ENCODE measurements around the gene PCDHGA1. TPM values are rescaled to one million over a fixed set of nuclear protein-coding genes. Genes with fewer than 3 reads are reported as not detected.
"Not testable (repeated sequence)": the region's sequence is repeated elsewhere in the genome, so short reads cannot be mapped to it uniquely, and the experiment has no call there.

PCDHGA1 gene
- polyA plus RNA-seq, 4 donors = 0.47 to 1.1 (median 0.84) TPM

DNA sequence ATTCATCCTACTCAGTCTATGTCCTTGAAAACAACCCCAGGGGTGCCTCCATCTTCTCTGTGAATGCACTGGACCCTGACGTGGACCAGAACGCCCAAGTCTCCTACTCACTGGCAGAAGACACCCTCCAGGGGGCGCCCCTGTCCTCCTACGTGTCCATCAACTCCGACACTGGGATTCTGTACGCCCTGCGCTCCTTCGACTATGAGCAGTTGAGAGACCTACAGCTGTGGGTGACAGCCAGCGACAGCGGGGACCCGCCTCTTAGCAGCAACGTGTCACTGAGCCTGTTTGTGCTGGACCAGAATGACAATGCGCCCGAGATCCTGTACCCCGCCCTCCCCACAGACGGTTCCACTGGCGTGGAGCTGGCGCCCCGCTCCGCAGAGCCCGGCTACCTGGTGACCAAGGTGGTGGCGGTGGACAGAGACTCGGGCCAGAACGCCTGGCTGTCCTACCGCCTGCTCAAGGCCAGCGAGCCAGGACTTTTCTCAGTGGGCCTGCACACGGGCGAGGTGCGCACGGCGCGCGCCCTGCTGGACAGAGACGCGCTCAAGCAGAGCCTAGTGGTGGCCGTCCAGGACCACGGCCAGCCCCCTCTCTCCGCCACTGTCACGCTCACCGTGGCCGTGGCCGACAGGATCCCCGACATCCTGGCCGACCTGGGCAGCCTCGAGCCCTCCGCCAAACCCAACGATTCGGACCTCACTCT lies 45.3 kb downstream of the PCDHGA1 start:
- DNase-seq (ENCODE audit: low read depth in 4 of 4, low spot score in 3 of 4) = not testable (repeated sequence)

DNA sequence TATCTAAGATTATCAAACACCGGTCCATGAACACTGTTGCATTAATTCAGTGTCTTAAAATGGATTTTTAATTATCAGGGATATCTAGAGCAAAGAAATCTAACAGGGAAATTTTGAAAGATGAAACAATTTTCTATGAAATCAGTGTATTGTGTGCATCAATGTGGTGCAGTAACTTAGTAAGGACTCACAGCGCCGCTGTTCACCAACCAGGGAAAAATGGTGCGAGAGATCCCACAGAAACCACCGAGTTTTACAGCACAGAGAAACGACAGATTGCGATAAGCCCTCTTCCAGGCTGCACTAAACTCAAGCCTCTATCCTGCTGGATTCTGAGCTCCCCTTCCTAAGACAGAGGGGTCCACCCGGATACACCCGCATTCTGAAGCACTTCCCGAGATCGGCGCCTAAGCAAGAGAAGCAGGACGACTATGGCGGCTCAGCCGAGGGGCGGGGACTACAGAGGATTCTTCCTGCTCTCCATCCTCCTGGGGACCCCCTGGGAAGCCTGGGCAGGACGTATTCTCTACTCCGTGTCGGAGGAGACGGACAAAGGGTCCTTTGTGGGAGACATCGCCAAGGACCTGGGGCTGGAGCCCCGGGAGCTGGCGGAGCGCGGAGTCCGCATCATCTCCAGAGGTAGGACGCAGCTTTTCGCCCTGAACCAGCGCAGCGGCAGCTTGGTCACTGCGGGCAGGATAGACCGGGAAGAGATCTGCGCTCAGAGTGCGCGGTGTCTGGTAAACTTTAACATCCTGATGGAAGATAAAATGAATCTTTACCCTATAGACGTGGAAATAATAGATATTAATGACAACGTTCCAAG lies 52.4 kb downstream of the PCDHGA1 start, which contains the start of gene PCDHGA7:
TSS of gene PCDHGA7 (plus strand) at position 274 of the 826 bp plus-strand sequence. CDS start at position 432, 158 bp downstream.
- DNase-seq (ENCODE audit: low read depth in 4 of 4, low spot score in 3 of 4) = no peak

DNA sequence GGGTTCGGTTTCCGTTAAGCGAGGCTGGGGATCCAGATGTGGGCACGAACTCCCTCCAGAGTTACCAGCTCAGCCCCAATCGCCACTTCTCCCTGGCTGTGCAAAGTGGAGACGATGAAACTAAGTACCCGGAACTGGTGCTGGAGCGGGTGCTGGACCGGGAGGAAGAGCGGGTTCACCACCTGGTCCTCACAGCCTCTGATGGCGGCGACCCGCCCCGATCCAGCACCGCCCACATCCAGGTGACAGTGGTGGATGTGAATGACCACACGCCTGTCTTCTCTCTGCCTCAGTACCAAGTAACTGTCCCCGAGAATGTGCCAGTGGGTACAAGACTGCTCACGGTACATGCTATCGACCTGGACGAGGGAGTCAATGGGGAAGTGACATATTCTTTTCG lies 53.0 kb downstream of the PCDHGA1 start:
- DNase-seq (ENCODE audit: low read depth in 4 of 4, low spot score in 3 of 4) = no peak

DNA sequence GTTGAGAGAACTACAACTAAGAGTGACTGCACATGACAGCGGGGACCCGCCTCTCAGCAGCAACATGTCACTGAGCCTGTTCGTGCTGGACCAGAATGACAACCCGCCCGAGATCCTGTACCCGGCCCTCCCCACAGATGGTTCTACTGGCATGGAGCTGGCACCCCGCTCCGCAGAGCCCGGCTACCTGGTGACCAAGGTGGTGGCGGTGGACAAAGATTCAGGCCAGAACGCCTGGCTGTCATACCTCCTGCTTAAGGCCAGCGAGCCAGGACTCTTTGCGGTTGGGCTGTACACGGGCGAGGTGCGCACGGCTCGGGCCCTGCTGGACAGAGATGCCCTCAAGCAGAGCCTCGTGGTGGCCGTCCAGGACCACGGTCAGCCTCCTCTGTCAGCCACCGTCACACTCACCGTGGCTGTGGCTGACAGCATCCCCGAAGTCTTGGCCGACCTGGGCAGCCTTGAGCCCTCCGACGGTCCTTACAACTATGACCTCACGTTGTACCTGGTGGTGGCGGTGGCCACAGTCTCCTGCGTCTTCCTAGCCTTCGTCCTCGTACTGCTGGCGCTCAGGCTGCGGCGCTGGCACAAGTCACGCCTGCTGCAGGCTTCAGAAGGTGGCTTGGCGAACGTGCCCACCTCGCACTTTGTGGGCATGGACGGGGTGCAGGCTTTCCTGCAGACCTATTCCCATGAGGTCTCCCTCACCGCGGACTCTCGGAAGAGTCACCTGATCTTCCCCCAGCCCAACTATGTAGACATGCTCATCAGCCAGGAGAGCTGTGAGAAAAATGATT lies 54.4 kb downstream of the PCDHGA1 start:
- no peak for DNase-seq (ENCODE audit: low read depth in 4 of 4, low spot score in 3 of 4)

DNA sequence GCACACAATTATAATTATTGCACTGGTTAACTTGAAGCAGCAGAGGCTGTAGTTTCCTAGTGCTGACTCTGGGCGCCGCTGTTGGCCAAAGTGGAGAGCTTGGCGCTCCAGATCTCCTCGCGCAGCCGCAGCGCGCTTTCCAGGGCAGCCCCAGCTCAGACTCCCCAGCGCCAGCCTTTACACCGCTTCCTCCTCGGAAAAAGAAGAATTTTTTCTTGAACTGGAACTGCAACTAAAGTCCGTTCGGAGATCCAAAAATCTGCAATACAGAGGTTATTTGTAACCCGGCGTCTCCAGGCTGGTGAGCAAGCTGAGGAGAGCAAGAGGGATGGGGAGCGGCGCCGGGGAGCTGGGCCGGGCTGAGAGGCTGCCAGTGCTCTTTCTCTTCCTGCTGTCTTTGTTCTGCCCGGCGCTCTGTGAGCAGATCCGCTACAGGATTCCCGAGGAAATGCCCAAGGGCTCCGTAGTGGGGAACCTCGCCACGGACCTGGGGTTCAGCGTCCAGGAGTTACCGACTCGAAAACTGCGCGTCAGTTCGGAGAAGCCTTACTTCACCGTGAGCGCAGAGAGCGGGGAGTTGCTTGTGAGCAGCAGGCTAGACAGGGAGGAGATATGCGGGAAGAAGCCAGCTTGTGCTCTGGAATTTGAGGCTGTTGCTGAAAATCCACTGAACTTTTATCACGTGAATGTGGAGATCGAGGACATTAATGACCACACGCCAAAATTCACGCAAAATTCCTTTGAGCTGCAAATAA lies 57.4 kb downstream of the PCDHGA1 start, which contains the start of gene PCDHGB4:
TSS of gene PCDHGB4 (plus strand) at position 142 of the 755 bp plus-strand sequence. CDS start at position 329, 187 bp downstream.
- not testable (repeated sequence) for DNase-seq (ENCODE audit: low read depth in 4 of 4, low spot score in 3 of 4)

DNA sequence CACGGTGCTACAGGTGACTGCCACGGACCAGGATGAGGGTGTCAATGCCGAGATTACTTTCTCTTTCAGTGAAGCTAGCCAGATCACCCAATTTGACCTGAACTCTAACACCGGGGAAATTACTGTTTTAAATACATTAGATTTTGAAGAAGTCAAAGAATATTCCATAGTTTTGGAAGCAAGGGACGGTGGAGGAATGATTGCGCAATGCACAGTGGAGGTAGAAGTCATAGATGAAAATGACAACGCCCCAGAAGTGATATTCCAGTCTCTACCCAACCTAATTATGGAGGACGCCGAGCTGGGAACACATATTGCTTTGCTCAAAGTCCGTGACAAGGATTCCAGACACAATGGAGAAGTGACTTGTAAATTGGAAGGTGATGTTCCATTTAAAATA lies 58.3 kb downstream of the PCDHGA1 start:
- no peak for DNase-seq (ENCODE audit: low read depth in 4 of 4, low spot score in 3 of 4)

DNA sequence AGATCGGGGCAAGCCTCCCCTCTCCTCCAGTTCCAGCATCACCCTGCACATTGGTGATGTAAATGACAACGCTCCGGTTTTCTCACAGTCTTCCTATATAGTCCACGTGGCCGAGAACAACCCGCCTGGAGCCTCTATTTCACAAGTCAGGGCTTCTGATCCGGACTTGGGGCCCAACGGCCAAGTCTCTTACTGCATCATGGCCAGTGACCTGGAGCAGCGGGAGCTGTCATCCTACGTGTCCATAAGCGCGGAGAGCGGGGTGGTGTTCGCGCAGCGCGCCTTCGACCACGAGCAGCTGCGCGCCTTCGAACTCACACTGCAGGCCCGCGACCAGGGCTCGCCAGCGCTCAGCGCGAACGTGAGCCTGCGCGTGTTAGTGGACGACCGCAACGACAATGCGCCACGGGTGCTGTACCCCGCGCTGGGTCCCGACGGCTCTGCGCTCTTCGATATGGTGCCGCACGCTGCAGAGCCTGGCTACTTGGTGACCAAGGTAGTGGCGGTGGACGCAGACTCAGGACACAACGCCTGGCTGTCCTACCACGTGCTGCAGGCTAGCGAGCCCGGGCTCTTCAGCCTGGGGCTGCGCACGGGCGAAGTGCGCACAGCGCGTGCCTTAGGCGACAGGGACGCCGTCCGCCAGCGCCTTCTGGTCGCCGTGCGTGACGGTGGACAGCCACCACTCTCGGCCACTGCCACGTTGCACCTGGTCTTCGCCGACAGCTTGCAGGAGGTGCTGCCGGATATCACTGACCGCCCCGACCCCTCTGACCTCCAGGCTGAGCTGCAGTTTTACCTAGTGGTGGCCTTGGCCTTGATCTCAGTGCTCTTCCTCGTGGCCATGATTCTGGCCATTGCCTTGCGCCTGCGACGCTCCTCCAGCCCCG lies 59.1 kb downstream of the PCDHGA1 start:
- no peak for DNase-seq (ENCODE audit: low read depth in 4 of 4, low spot score in 3 of 4)

DNA sequence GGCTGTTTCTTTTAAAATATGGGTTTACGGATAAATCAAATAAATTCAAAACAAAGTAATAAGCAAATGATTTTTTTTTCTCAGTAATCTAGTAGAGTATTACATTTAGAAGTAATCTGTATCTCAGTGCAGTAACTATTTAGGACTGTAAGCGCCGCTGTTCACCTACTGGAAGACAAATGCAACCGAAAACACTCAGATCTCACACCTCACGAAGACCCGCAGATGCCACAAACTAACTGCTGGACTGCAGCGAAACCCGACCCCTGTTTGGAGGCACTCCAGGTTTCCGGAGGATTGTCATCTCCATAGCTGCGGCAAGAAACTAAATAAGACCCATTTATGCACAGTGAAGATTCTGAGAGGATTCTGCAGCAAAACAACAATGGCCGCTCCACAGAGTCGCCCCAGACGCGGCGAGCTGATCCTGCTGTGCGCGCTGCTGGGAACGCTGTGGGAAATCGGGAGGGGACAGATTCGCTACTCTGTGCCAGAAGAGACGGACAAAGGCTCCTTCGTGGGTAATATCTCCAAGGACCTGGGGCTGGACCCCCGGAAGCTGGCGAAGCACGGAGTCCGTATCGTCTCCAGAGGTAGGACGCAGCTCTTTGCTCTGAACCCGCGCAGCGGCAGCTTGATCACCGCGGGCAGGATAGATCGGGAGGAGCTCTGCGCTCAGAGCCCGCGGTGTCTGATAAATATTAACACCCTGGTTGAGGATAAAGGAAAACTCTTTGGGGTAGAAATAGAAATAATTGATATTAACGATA lies 62.3 kb downstream of the PCDHGA1 start, which contains the start of gene PCDHGA8:
TSS of gene PCDHGA8 (plus strand) at position 205 of the 770 bp plus-strand sequence. CDS start at position 386, 181 bp downstream.
- no peak for DNase-seq (ENCODE audit: low read depth in 4 of 4, low spot score in 3 of 4)

DNA sequence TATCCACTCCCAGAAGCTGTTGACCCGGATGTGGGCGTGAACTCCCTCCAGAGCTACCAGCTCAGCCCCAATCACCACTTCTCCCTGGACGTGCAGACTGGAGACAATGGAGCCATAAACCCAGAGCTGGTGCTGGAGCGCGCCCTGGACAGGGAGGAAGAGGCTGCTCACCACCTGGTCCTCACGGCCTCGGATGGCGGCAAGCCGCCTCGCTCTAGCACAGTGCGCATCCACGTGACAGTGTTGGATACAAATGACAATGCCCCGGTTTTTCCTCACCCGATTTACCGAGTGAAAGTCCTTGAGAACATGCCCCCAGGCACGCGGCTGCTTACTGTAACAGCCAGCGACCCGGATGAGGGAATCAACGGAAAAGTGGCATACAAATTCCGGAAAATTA lies 63.0 kb downstream of the PCDHGA1 start:
- no peak for DNase-seq (ENCODE audit: low read depth in 4 of 4, low spot score in 3 of 4)

DNA sequence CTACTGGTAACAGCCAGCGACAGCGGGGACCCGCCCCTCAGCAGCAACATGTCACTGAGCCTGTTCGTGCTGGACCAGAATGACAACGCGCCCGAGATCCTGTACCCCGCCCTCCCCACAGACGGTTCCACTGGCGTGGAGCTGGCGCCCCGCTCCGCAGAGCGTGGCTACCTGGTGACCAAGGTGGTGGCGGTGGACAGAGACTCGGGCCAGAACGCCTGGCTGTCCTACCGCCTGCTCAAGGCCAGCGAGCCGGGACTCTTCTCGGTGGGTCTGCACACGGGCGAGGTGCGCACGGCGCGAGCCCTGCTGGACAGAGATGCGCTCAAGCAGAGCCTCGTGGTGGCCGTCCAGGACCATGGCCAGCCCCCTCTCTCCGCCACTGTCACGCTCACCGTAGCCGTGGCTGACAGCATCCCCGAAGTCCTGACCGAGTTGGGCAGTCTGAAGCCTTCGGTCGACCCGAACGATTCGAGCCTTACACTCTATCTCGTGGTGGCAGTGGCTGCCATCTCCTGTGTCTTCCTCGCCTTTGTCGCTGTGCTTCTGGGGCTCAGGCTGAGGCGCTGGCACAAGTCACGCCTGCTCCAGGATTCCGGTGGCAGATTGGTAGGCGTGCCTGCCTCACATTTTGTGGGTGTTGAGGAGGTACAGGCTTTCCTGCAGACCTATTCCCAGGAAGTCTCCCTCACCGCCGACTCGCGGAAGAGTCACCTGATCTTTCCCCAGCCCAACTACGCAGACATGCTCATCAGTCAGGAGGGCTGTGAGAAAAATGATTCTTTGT lies 64.3 kb downstream of the PCDHGA1 start:
- not testable (repeated sequence) for DNase-seq (ENCODE audit: low read depth in 4 of 4, low spot score in 3 of 4)

DNA sequence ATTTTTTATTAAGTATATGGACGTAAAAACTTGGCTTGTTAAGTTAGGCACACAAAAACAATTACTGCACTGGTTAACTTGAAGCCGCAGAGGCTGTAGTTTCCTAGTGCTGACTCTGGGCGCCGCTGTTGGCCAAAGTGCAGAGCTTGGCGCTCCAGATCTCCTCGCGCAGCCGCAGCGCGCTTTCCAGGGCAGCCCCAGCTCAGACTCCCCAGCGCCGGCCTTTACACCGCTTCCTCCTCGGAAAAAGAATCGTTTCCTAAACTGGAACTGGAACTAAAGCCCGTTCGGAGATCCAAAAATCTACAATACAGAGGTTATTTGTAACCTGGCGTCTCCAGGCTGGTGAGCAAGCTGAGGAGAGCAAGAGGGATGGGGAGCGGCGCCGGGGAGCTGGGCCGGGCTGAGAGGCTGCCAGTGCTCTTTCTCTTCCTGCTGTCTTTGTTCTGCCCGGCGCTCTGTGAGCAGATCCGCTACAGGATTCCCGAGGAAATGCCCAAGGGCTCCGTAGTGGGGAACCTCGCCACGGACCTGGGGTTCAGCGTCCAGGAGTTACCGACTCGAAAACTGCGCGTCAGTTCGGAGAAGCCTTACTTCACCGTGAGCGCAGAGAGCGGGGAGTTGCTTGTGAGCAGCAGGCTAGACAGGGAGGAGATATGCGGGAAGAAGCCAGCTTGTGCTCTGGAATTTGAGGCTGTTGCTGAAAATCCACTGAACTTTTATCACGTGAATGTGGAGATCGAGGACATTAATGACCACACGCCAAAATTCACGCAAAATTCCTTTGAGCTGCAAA lies 67.6 kb downstream of the PCDHGA1 start, which contains the start of gene PCDHGB5:
TSS of gene PCDHGB5 (plus strand) at position 192 of the 796 bp plus-strand sequence. CDS start at position 373, 181 bp downstream.
- not testable (repeated sequence) for DNase-seq (ENCODE audit: low read depth in 4 of 4, low spot score in 3 of 4)

DNA sequence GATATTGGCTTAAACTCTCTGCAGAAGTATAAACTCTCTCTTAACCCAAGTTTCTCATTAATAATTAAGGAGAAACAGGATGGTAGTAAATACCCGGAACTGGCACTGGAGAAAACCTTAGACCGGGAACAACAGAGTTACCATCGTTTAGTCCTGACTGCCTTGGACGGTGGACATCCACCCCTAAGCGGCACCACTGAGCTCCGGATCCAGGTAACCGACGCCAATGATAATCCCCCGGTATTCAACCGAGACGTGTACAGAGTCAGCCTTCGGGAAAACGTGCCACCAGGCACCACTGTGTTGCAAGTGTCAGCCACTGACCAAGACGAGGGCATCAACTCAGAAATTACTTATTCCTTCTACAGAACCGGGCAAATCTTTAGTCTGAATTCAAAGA lies 68.3 kb downstream of the PCDHGA1 start:
- DNase-seq (ENCODE audit: low read depth in 4 of 4, low spot score in 3 of 4) = no peak

DNA sequence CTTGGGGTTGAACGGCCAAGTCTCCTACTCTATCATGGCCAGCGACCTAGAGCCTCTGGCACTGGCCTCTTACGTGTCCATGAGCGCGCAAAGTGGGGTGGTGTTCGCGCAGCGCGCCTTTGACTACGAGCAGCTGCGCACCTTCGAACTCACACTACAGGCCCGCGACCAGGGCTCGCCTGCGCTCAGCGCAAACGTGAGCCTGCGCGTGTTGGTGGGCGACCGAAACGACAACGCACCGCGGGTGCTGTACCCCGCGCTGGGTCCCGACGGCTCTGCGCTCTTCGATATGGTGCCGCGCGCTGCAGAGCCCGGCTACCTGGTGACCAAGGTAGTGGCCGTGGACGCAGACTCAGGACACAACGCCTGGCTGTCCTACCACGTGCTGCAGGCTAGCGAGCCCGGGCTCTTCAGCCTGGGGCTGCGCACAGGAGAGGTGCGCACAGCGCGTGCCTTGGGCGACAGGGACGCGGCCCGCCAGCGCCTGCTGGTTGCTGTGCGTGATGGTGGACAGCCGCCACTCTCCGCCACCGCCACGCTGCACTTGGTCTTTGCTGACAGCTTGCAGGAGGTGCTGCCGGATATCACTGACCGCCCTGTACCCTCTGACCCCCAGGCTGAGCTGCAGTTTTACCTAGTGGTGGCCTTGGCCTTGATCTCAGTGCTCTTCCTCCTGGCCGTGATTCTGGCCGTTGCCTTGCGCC lies 69.4 kb downstream of the PCDHGA1 start:
- no peak for DNase-seq (ENCODE audit: low read depth in 4 of 4, low spot score in 3 of 4)

DNA sequence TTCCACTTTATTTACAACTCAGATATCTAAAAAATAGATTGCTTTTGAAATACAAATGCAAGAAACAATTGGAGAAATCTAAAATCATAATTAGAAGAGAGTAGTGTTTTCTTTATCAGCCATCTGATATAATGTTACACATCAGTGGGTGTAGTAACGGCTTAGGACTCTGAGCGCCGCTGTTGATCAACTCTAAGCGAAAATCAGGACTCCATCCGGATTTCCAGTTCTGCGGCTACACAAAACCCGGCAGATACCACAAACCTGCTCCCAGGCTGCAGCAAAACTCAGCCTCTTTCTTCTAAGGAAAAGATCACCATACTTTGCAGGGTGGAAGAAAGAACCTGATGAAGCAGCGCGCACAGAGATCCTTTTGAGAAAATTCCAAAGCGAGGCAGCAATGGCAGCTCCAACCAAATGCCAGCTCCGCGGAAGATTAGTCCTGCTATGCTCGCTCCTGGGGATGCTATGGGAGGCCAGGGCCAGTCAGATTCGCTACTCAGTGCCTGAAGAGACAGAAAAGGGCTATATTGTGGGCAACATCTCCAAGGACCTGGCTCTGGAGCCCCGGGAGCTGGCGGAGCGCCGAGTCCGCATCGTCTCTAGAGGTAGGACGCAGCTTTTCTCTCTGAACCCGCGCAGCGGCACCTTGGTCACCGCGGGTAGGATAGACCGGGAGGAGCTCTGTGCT lies 72.4 kb downstream of the PCDHGA1 start, which contains the start of gene PCDHGA9:
TSS of gene PCDHGA9 (plus strand) at position 226 of the 691 bp plus-strand sequence. CDS start at position 401, 175 bp downstream.
- DNase-seq (ENCODE audit: low read depth in 4 of 4, low spot score in 3 of 4) = no peak

DNA sequence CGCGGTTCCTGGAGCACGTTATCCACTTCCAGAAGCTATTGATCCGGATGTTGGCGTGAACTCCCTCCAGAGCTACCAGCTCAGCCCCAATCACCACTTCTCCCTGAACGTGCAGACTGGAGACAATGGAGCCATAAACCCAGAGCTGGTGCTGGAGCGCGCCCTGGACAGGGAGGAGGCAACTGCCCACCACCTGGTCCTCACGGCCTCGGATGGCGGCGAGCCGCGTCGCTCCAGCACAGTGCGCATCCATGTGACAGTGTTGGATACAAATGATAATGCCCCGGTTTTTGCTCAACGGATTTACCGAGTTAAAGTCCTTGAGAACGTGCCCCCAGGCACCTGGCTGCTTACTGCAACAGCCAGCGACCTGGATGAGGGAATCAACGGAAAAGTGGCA lies 73.1 kb downstream of the PCDHGA1 start:
- DNase-seq (ENCODE audit: low read depth in 4 of 4, low spot score in 3 of 4) = no peak
